Neuronal stem cell (in vitro differentiated cells): ENCODE data around the gene ROCK2.

Experiments used
- DNase-seq: peaks from one replicate; pipeline ENCODE4 v3.0.0-alpha.2; 2013; ENCODE audit warnings: low spot score
- H2AFZ ChIP-seq: one replicate; pipeline ENCODE4 v1.6.1; 2013; ENCODE audit warnings: mild to moderate bottlenecking, low read length, inconsistent platforms
- H2AK5ac ChIP-seq: 2 replicates; pipeline ENCODE4 v1.6.1; 2013; ENCODE audit warnings: low read depth, mild to moderate bottlenecking, inconsistent platforms, low read length, moderate library complexity, mixed read lengths
- H2BK120ac ChIP-seq: 2 replicates; pipeline ENCODE4 v1.6.1; 2013; ENCODE audit warnings: low read depth, mild to moderate bottlenecking, inconsistent platforms, low read length, moderate library complexity, mixed read lengths
- H2BK12ac ChIP-seq: one replicate; pipeline ENCODE4 v1.6.1; 2013; ENCODE audit warnings: low read length, inconsistent platforms
- H2BK15ac ChIP-seq: 2 replicates; pipeline ENCODE4 v1.6.1; 2013; ENCODE audit warnings: mild to moderate bottlenecking, low read length, inconsistent platforms, mixed read lengths
- H2BK5ac ChIP-seq: one replicate; pipeline ENCODE4 v1.6.1; 2013; ENCODE audit warnings: inconsistent platforms, mild to moderate bottlenecking, low read length, moderate library complexity
- H3K14ac ChIP-seq: one replicate; pipeline ENCODE4 v1.6.1; 2013; ENCODE audit warnings: low read length, inconsistent platforms
- H3K18ac ChIP-seq: 2 replicates; pipeline ENCODE4 v1.6.1; 2013; ENCODE audit warnings: low read length, inconsistent platforms
- H3K23ac ChIP-seq: 2 replicates; pipeline ENCODE4 v1.6.1; 2013; ENCODE audit warnings: low read depth, mild to moderate bottlenecking, mixed read lengths, low read length, inconsistent platforms; ENCODE audit not compliant: poor library complexity
- H3K27ac ChIP-seq: replicated peaks from 3 replicates; pipeline ENCODE4 v1.5.1; 2013; ENCODE audit warnings: low read length, inconsistent platforms
- H3K27me3 ChIP-seq, 3 experiments: 2 replicates each; pipeline ENCODE4 v1.6.1; 2013; ENCODE audit warnings: low read length in 3 of 3, mild to moderate bottlenecking in 2 of 3, inconsistent platforms in 1 of 3, low read depth in 1 of 3, mixed read lengths in 1 of 3, moderate library complexity in 1 of 3; ENCODE audit not compliant: control insufficient read depth in 3 of 3, insufficient read depth in 3 of 3
- H3K36me3 ChIP-seq, 2 donors: replicated peaks in 1 of 2; 2 replicates each; pipeline ENCODE4 v1.6.1; 2013; ENCODE audit warnings: low read length in 2 of 2; ENCODE audit not compliant: control insufficient read depth in 2 of 2, insufficient read depth in 2 of 2
- H3K4ac ChIP-seq: 2 replicates; pipeline ENCODE4 v1.6.1; 2013; ENCODE audit warnings: inconsistent platforms, mild to moderate bottlenecking, low read length, moderate library complexity
- H3K4me1 ChIP-seq, 2 donors: 1 replicate in 1 of 2; 2 replicates in 1 of 2; pipeline ENCODE4 v1.6.1; 2013; ENCODE audit warnings: low read length in 2 of 2, low read depth in 1 of 2; ENCODE audit not compliant: control insufficient read depth in 2 of 2, insufficient read depth in 1 of 2
- H3K4me2 ChIP-seq: one replicate; pipeline ENCODE4 v1.6.1; 2013; ENCODE audit warnings: mild to moderate bottlenecking, low read length, inconsistent platforms; ENCODE audit not compliant: insufficient read depth, poor library complexity, severe bottlenecking
- H3K4me3 ChIP-seq, 2 donors: 2 replicates each; pipeline ENCODE4 v1.5.1; 2013; ENCODE audit warnings: low read length in 2 of 2, mild to moderate bottlenecking in 2 of 2, inconsistent platforms in 1 of 2, moderate library complexity in 1 of 2
- H3K79me1 ChIP-seq: one replicate; pipeline ENCODE4 v1.6.1; 2013; ENCODE audit warnings: low read depth, mild to moderate bottlenecking, inconsistent platforms, low read length, moderate library complexity
- H3K9ac ChIP-seq: one replicate; pipeline ENCODE4 v1.6.1; 2013; ENCODE audit warnings: mild to moderate bottlenecking, low read depth, low read length, inconsistent platforms; ENCODE audit not compliant: poor library complexity
- H3K9me3 ChIP-seq, 2 donors: replicated peaks in 1 of 2; 2 replicates each; pipeline versions ENCODE3 to v1.6.1; 2013; ENCODE audit warnings: low read length in 2 of 2, mild to moderate bottlenecking in 2 of 2, inconsistent platforms in 1 of 2, low read depth in 1 of 2, mixed read lengths in 1 of 2, moderate library complexity in 1 of 2; ENCODE audit not compliant: control insufficient read depth in 2 of 2, insufficient read depth in 1 of 2
- H4K8ac ChIP-seq: one replicate; pipeline ENCODE4 v1.6.1; 2013; ENCODE audit warnings: low read depth, mild to moderate bottlenecking, inconsistent platforms, low read length, moderate library complexity
- H4K91ac ChIP-seq: one replicate; pipeline ENCODE4 v1.6.1; 2013; ENCODE audit warnings: low read length, low read depth, mild to moderate bottlenecking, inconsistent platforms; ENCODE audit not compliant: poor library complexity
- WGBS, 2 donors: extraction: QIAGEN DNeasy Blood & Tissue Kit; methylation state at CpG; one replicate each; pipeline ENCODE4 v1.1.7; 2013; ENCODE audit warnings: missing lambda C conversion rate in 2 of 2, mixed read lengths in 1 of 2; ENCODE audit not compliant: insufficient read length in 2 of 2, insufficient replicate concordance in 1 of 2; ENCODE audit errors: extremely low coverage in 2 of 2; 5-methylcytosine and 5-hydroxymethylcytosine counted together

Gene ROCK2

GRCh38 chr2:11244091-11244826, 100.2 kb downstream of the ROCK2 start:
- WGBS, 2 donors, result no CpG with 5 or more reads among the region's 1 CpG
- DNase-seq, result no peak

GRCh38 chr2:11243512-11243911, 100.9 kb downstream of the ROCK2 start:
- DNase-seq, result no peak

More at GRCh38 chr2:11244091-11244826, 100.2 kb downstream of the ROCK2 start:
- H2BK12ac ChIP-seq, result no peak overlapping the region
- no peak overlapping the region for H2BK5ac ChIP-seq
- no peak overlapping the region for H3K18ac ChIP-seq
- H2BK120ac ChIP-seq, result no peak overlapping the region
- H3K9ac ChIP-seq, result no peak overlapping the region
- H3K4me3 ChIP-seq, result no peak overlapping the region
- no peak overlapping the region for H3K4me2 ChIP-seq
- no peak overlapping the region for H3K23ac ChIP-seq
- H2AK5ac ChIP-seq, result no peak overlapping the region
- H3K14ac ChIP-seq, result no peak overlapping the region
- no peaks in the 10 kb centered on the region for H3K27me3 ChIP-seq
- peaks cover 0 to 61% of the 10 kb centered on the region in 2 donors for H3K36me3 ChIP-seq
- H3K4ac ChIP-seq, result no peak overlapping the region
- H3K79me1 ChIP-seq, result no peaks in the 10 kb centered on the region
- H2AFZ ChIP-seq, result no peak overlapping the region
- H2BK15ac ChIP-seq, result no peak overlapping the region
- no peak overlapping the region for H4K91ac ChIP-seq
- H4K8ac ChIP-seq, result no peak overlapping the region
- H3K4me1 ChIP-seq, result peaks cover 0 to 2% of the 10 kb centered on the region in 2 donors
- peaks cover 0 to 2% of the 10 kb centered on the region in 2 donors for H3K9me3 ChIP-seq
- H3K27ac ChIP-seq, result no peak overlapping the region

GRCh38 chr2:11242542-11243174, 101.8 kb downstream of the ROCK2 start:
- Histone ChIP-seq H2BK5ac (no peak overlapping the region), H2BK120ac (no peak overlapping the region), H3K14ac (no peak overlapping the region), H3K4me2 (no peak overlapping the region), H3K23ac (no peak overlapping the region), H3K4me1 (peaks cover 0 to 2% of the 10 kb centered on the region in 2 donors), H3K27ac (no peak overlapping the region), H3K79me1 (no peaks in the 10 kb centered on the region), H3K9ac (no peak overlapping the region), H3K4ac (no peak overlapping the region), H3K4me3 (no peak overlapping the region), H3K18ac (no peak overlapping the region), H2AK5ac (no peak overlapping the region), H3K36me3 (peaks cover 0 to 52% of the 10 kb centered on the region in 2 donors), H3K9me3 (peaks cover 0 to 2% of the 10 kb centered on the region in 2 donors), H2BK15ac (no peak overlapping the region), H4K8ac (no peak overlapping the region), H2AFZ (no peak overlapping the region), H3K27me3 (no peaks in the 10 kb centered on the region), H2BK12ac (no peak overlapping the region), H4K91ac (no peak overlapping the region)
- WGBS, 2 donors, result no CpG with 5 or more reads among the region's 2 CpGs
- DNase-seq, result no peak

More at GRCh38 chr2:11243512-11243911, 100.9 kb downstream of the ROCK2 start:
- H3K27me3 ChIP-seq, result no peaks in the 10 kb centered on the region
- H2BK15ac ChIP-seq, result no peak overlapping the region
- no peak overlapping the region for H3K4me3 ChIP-seq
- H2BK120ac ChIP-seq, result no peak overlapping the region
- H3K23ac ChIP-seq, result no peak overlapping the region
- H2BK12ac ChIP-seq, result no peak overlapping the region
- H3K9ac ChIP-seq, result no peak overlapping the region
- peaks cover 0 to 2% of the 10 kb centered on the region in 2 donors for H3K9me3 ChIP-seq
- no peak overlapping the region for H3K14ac ChIP-seq
- no peak overlapping the region for H3K4ac ChIP-seq
- H3K27ac ChIP-seq, result no peak overlapping the region
- H3K4me2 ChIP-seq, result no peak overlapping the region
- no CpG with 5 or more reads among the region's 1 CpG for WGBS, 2 donors
- no peak overlapping the region for H4K8ac ChIP-seq
- no peak overlapping the region for H2AK5ac ChIP-seq
- peaks cover 0 to 2% of the 10 kb centered on the region in 2 donors for H3K4me1 ChIP-seq
- no peak overlapping the region for H2AFZ ChIP-seq
- no peaks in the 10 kb centered on the region for H3K79me1 ChIP-seq
- H4K91ac ChIP-seq, result no peak overlapping the region
- H2BK5ac ChIP-seq, result no peak overlapping the region
- H3K36me3 ChIP-seq, result peaks cover 0 to 57% of the 10 kb centered on the region in 2 donors
- H3K18ac ChIP-seq, result no peak overlapping the region

GRCh38 chr2:11241412-11242203, 102.8 kb downstream of the ROCK2 start:
- Histone ChIP-seq H3K14ac (no peak overlapping the region), H3K9me3 (peaks cover 0 to 2% of the 10 kb centered on the region in 2 donors), H3K79me1 (no peaks in the 10 kb centered on the region), H2BK15ac (no peak overlapping the region), H2AK5ac (no peak overlapping the region), H4K8ac (no peak overlapping the region), H3K9ac (no peak overlapping the region), H2BK120ac (no peak overlapping the region), H3K27ac (no peak overlapping the region), H3K4me1 (peaks cover 0 to 2% of the 10 kb centered on the region in 2 donors), H2BK5ac (no peak overlapping the region), H3K4me3 (no peak overlapping the region), H3K23ac (no peak overlapping the region), H3K27me3 (no peaks in the 10 kb centered on the region), H3K4ac (no peak overlapping the region), H4K91ac (no peak overlapping the region), H3K18ac (no peak overlapping the region), H3K4me2 (no peak overlapping the region), H2BK12ac (no peak overlapping the region), H3K36me3 (peaks cover 0 to 42% of the 10 kb centered on the region in 2 donors), H2AFZ (no peak overlapping the region)
- no peak for DNase-seq
- WGBS, 2 donors, result no CpG with 5 or more reads among the region's 3 CpGs
